ENCODE data around the gene NRXN3.
"Not testable (repeated sequence)": the region's sequence is repeated elsewhere in the genome, so short reads cannot be mapped to it uniquely, and the experiment has no call there.

NRXN3 gene

DNA sequence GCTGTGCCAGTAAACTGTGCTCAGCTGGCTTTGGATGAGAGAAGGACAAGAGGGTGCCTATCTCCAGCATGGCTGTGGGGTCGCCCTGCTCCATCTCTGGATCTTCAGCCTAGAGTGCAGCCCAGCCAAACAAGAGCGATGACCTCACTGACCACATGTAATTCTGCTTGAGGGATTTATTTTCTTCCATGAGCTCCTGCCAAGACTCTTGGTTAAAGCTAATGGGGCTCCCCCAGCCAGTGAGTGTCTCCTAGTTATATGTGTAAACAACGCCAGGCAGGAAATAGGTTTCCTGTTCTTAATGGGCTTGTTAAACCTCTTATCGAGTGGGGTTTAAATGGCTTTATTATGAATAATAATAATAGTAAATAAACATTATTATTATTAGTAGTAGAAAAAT is 397.2 kb downstream of the NRXN3 start:
- Histone ChIP-seq H3K4me2 (ENCODE audit: low read depth, low read length, poor library complexity, severe bottlenecking) (no peak overlapping the region), H3K79me2 (ENCODE audit: insufficient read depth, low read length) (no peaks in the 10 kb centered on the region), H3K9ac (ENCODE audit: low read length) (no peak overlapping the region), H3K9me3 (ENCODE audit: insufficient read depth, low read length) (no peaks in the 10 kb centered on the region), H3K4me3 (ENCODE audit: insufficient read depth, low read length, poor library complexity, severe bottlenecking) (no peak overlapping the region), H3F3A (ENCODE audit: insufficient read depth) (no peaks in the 10 kb centered on the region), H2AFZ (ENCODE audit: low read depth, low read length, severe bottlenecking) (no peak overlapping the region), H3K27ac (ENCODE audit: low read depth, low read length) (no peak overlapping the region), H3K27me3 (ENCODE audit: low read length) (no peaks in the 10 kb centered on the region), H3K36me3 (ENCODE audit: low read length) (no peaks in the 10 kb centered on the region), H4K20me1 (ENCODE audit: low read depth, low read length) (no peaks in the 10 kb centered on the region), H3K9me2 (replicated peaks; ENCODE audit: insufficient read depth, low read length) (no peaks in the 10 kb centered on the region)
- no peak for TF ChIP-seq EZH2phosphoT487 (conservative IDR thresholded peaks at IDR 0.05; ENCODE audit: low read length)
- TF ChIP-seq, protein P1, sequence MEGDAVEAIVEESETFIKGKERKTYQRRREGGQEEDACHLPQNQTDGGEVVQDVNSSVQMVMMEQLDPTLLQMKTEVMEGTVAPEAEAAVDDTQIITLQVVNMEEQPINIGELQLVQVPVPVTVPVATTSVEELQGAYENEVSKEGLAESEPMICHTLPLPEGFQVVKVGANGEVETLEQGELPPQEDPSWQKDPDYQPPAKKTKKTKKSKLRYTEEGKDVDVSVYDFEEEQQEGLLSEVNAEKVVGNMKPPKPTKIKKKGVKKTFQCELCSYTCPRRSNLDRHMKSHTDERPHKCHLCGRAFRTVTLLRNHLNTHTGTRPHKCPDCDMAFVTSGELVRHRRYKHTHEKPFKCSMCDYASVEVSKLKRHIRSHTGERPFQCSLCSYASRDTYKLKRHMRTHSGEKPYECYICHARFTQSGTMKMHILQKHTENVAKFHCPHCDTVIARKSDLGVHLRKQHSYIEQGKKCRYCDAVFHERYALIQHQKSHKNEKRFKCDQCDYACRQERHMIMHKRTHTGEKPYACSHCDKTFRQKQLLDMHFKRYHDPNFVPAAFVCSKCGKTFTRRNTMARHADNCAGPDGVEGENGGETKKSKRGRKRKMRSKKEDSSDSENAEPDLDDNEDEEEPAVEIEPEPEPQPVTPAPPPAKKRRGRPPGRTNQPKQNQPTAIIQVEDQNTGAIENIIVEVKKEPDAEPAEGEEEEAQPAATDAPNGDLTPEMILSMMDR (IDR thresholded peaks at IDR 0.05; ENCODE audit: insufficient read depth, low read length, poor library complexity, severe bottlenecking), result no peak

DNA sequence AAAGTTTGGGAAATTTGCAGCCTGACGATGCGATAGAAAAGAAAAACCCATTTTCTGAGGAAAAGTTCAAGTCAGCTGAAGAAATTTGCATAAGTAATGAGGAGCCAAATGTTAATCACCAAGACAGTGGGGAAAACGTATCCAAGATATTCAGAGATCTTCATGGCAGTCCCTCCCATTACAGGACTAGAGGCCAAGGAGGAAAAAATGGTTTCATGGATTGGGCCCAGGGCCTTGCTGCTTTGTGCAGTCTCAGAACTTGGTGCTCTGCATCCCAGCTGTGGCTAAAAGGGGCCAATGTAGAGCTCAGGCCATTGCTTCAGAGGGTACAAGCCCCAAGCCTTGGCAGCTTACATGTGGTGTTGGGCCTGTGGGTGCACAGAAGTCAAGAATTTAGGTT is 403.6 kb downstream of the NRXN3 start:
- H3K79me2 ChIP-seq (ENCODE audit: insufficient read depth, low read length); H3K4me2 ChIP-seq (ENCODE audit: low read depth, low read length, poor library complexity, severe bottlenecking); H2AFZ ChIP-seq (ENCODE audit: low read depth, low read length, severe bottlenecking); H4K20me1 ChIP-seq (ENCODE audit: low read depth, low read length); H3K9me2 ChIP-seq (replicated peaks; ENCODE audit: insufficient read depth, low read length); H3K4me3 ChIP-seq (ENCODE audit: insufficient read depth, low read length, poor library complexity, severe bottlenecking); H3K9ac ChIP-seq (ENCODE audit: low read length); H3K36me3 ChIP-seq (ENCODE audit: low read length); H3K27me3 ChIP-seq (ENCODE audit: low read length); H3F3A ChIP-seq (ENCODE audit: insufficient read depth); H3K27ac ChIP-seq (ENCODE audit: low read depth, low read length): not testable (repeated sequence)
- H3K9me3 ChIP-seq (ENCODE audit: insufficient read depth, low read length), result peaks cover 16% of the 10 kb centered on the region; the same call in 1 of the 2 replicates

DNA sequence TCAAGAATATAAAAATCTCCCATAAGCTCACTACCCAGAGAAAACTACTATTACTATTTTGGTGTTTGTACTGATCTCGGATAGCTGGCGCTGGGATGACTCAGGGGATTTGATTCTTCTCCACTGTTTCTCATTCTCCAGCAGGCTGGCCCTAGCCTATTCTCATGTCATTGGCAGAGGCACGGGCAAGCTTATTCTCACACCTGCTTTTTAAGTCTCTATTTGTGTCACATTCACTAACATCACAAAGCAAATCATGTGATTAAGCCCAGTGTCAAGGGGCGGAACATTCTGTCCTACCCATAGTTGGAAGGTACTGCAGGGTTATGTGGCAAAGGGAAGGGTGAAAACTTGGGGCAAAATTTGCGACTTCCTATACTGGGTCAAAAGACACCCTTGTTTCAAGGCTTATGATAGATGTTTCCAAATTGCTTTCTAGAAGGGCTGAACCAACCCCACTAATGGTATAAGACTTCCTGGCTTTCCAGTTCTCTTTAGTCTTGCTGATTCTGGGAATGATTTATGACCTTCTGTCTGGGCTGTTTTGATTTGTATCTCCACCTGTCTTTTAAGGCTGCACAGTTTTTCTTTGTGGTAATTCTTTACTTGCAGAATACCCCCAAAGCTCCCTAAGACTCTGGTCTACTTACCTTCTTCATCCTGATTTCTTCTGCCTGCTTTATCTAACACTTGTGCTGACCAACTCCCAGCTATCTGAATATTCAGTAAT is 406.4 kb downstream of the NRXN3 start:
- TF ChIP-seq, protein P1 (IDR thresholded peaks at IDR 0.05; ENCODE audit: insufficient read depth, low read length, poor library complexity, severe bottlenecking), result no peak
- TF ChIP-seq EZH2phosphoT487 (conservative IDR thresholded peaks at IDR 0.05; ENCODE audit: low read length), result no peak
- Histone ChIP-seq H3K27me3 (ENCODE audit: low read length) (no peaks in the 10 kb centered on the region), H3K27ac (ENCODE audit: low read depth, low read length) (no peak overlapping the region), H3K4me3 (ENCODE audit: insufficient read depth, low read length, poor library complexity, severe bottlenecking) (no peak overlapping the region), H3K79me2 (ENCODE audit: insufficient read depth, low read length) (no peaks in the 10 kb centered on the region), H3K9ac (ENCODE audit: low read length) (no peak overlapping the region), H3K9me3 (ENCODE audit: insufficient read depth, low read length) (peaks cover 16% of the 10 kb centered on the region; the same call in 1 of the 2 replicates), H4K20me1 (ENCODE audit: low read depth, low read length) (no peaks in the 10 kb centered on the region), H3K9me2 (replicated peaks; ENCODE audit: insufficient read depth, low read length) (no peaks in the 10 kb centered on the region), H2AFZ (ENCODE audit: low read depth, low read length, severe bottlenecking) (no peak overlapping the region), H3F3A (ENCODE audit: insufficient read depth) (no peaks in the 10 kb centered on the region), H3K36me3 (ENCODE audit: low read length) (no peaks in the 10 kb centered on the region), H3K4me2 (ENCODE audit: low read depth, low read length, poor library complexity, severe bottlenecking) (no peak overlapping the region)

DNA sequence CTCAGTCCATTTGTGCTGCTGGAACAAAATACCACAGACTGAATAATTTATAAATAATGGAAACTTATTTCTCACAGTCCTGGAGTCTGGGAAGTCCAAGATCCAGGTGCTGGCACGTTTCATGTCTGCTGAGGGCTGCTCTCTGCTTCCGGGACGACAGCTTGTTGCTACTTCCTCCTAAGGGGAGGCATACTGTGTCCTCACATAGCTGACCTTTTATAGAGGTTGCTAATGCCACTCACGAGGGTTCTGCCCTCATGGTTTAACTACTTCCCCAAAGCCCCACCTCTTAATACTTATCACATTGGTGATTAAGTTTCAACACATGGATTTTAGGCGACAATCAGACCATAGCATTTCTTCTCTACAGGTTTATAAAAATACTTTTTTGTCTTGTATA is 411.1 kb downstream of the NRXN3 start:
- no peaks in the 10 kb centered on the region for H3F3A ChIP-seq (ENCODE audit: insufficient read depth)
- H3K27ac ChIP-seq (ENCODE audit: low read depth, low read length), result no peak overlapping the region
- no peak overlapping the region for H3K4me2 ChIP-seq (ENCODE audit: low read depth, low read length, poor library complexity, severe bottlenecking)
- no peaks in the 10 kb centered on the region for H4K20me1 ChIP-seq (ENCODE audit: low read depth, low read length)
- no peak overlapping the region for H2AFZ ChIP-seq (ENCODE audit: low read depth, low read length, severe bottlenecking)
- H3K9me2 ChIP-seq (replicated peaks; ENCODE audit: insufficient read depth, low read length), result no peaks in the 10 kb centered on the region
- no peaks in the 10 kb centered on the region for H3K9me3 ChIP-seq (ENCODE audit: insufficient read depth, low read length)
- no peak overlapping the region for H3K4me3 ChIP-seq (ENCODE audit: insufficient read depth, low read length, poor library complexity, severe bottlenecking)
- no peaks in the 10 kb centered on the region for H3K27me3 ChIP-seq (ENCODE audit: low read length)
- H3K36me3 ChIP-seq (ENCODE audit: low read length), result no peaks in the 10 kb centered on the region
- TF ChIP-seq, protein P1 (IDR thresholded peaks at IDR 0.05; ENCODE audit: insufficient read depth, low read length, poor library complexity, severe bottlenecking), result no peak
- no peak overlapping the region for H3K9ac ChIP-seq (ENCODE audit: low read length)
- no peaks in the 10 kb centered on the region for H3K79me2 ChIP-seq (ENCODE audit: insufficient read depth, low read length)
